VCaP (cell line): ENCODE measurements around the gene STEAP2.
A peak's percentile ranks its signal among the peaks of the same experiment; 100 is the strongest.
"Not testable (repeated sequence)": the region's sequence is repeated elsewhere in the genome, so short reads cannot be mapped to it uniquely, and the experiment has no call there.

ENCODE experiments used
- H3K27ac ChIP-seq: fragments of 450-650 bp; 2 replicates; pipeline ENCODE4 v1.5.1; 2017
- CTCF ChIP-seq: fragments of 450-650 bp; conservative IDR thresholded peaks from 2 replicates; pipeline ENCODE4 v1.5.1; 2017; ENCODE audit warnings: mild to moderate bottlenecking, moderate library complexity

STEAP2 gene

GRCh38 chr7:90244565-90244908 lies 33.0 kb downstream of the STEAP2 start:
- H3K27ac ChIP-seq: peak overlapping the region; percentile 100

GRCh38 chr7:90244909-90245851 lies 33.6 kb downstream of the STEAP2 start, which contains the start of gene CFAP69:
Gene CFAP69 (plus strand): TSS chr7:90245174. CDS start chr7:90245425, 251 bp downstream.
- peak; percentile 27 for TF ChIP-seq CTCF
- peak within 1 kb of the TSS; percentile 100 for H3K27ac ChIP-seq

More at GRCh38 chr7:90244565-90244908, 33.0 kb downstream of the STEAP2 start:
- TF ChIP-seq CTCF: no peak

- H3K27ac ChIP-seq: peak overlapping the region; percentile 100
These were observed 34.6 kb downstream of the STEAP2 start for GRCh38 chr7:90246171-90246570.

GRCh38 chr7:90248706-90249105 lies 37.2 kb downstream of the STEAP2 start:
- H3K27ac ChIP-seq: no peak overlapping the region
- no peak for TF ChIP-seq CTCF

More at GRCh38 chr7:90246171-90246570, 34.6 kb downstream of the STEAP2 start:
- TF ChIP-seq CTCF: no peak

GRCh38 chr7:90250601-90251303 lies 39.2 kb downstream of the STEAP2 start:
- peak overlapping the region; percentile 35; the same call in 1 of the 2 replicates for H3K27ac ChIP-seq
- TF ChIP-seq CTCF: no peak

- no peak for TF ChIP-seq CTCF
- H3K27ac ChIP-seq: peak overlapping the region; percentile 35; the same call in 1 of the 2 replicates
These were observed 39.7 kb downstream of the STEAP2 start for GRCh38 chr7:90251304-90251635.

- not testable (repeated sequence) for H3K27ac ChIP-seq
These were observed 44.5 kb downstream of the STEAP2 start for GRCh38 chr7:90256011-90256410.
